Smooth muscle cell (in vitro differentiated cells): ENCODE data around the gene GRK5. TPM values are rescaled to one million over a fixed set of nuclear protein-coding genes. Genes with fewer than 3 reads are reported as not detected.

Experiments
- DNase-seq: peaks from one replicate; lab custom pipeline; 2025; ENCODE audit not compliant: unreplicated experiment; lab: John Stamatoyannopoulos, UW
- H2AFZ ChIP-seq: fragments of 200-600 bp; sonication (generic); 2 replicates; pipeline ENCODE4 v1.6.0; 2016; ENCODE audit warnings: antibody characterized with exemption, low read depth, mild to moderate bottlenecking
- H3F3A ChIP-seq: fragments of 200-600 bp; sonication (generic); 2 replicates; pipeline ENCODE4 v1.6.0; 2017; ENCODE audit warnings: antibody characterized with exemption, low read depth
- H3K27ac ChIP-seq: fragments of 200-600 bp; sonication (generic); 2 replicates; pipeline ENCODE4 v1.5.1; 2016; ENCODE audit warnings: low read depth, mild to moderate bottlenecking
- H3K27me3 ChIP-seq: fragments of 200-600 bp; sonication (generic); 2 replicates; pipeline ENCODE4 v1.6.1; 2016; ENCODE audit warnings: low read depth, mild to moderate bottlenecking
- H3K36me3 ChIP-seq: fragments of 200-600 bp; sonication (generic); 2 replicates; pipeline ENCODE4 v1.5.1; 2016; ENCODE audit warnings: low read depth
- H3K4me1 ChIP-seq: fragments of 200-600 bp; sonication (generic); 2 replicates; pipeline ENCODE4 v1.5.1; 2016; ENCODE audit warnings: low read depth
- H3K4me2 ChIP-seq: fragments of 200-600 bp; sonication (generic); 2 replicates; pipeline ENCODE4 v1.6.0; 2016; ENCODE audit warnings: mild to moderate bottlenecking
- H3K4me3 ChIP-seq: fragments of 200-600 bp; sonication (generic); 2 replicates; pipeline ENCODE4 v1.5.1; 2016; ENCODE audit warnings: mild to moderate bottlenecking
- H3K79me2 ChIP-seq: fragments of 200-600 bp; sonication (generic); 2 replicates; pipeline ENCODE4 v1.6.0; 2016; ENCODE audit warnings: low read depth, mild to moderate bottlenecking
- H3K9ac ChIP-seq: fragments of 200-600 bp; sonication (generic); 2 replicates; pipeline ENCODE4 v1.6.0; 2016; ENCODE audit warnings: low read depth
- H3K9me3 ChIP-seq: fragments of 200-600 bp; sonication (generic); replicated peaks from 2 replicates; pipeline ENCODE4 v1.5.1; 2016; ENCODE audit warnings: low read depth
- H4K20me1 ChIP-seq: fragments of 200-600 bp; sonication (generic); 2 replicates; pipeline ENCODE4 v1.6.0; 2016; ENCODE audit warnings: low read depth
- CTCF ChIP-seq: fragments of 200-600 bp; sonication (generic); IDR thresholded peaks from 2 replicates; pipeline ENCODE4 v1.5.1; 2017; ENCODE audit warnings: borderline replicate concordance, mild to moderate bottlenecking, antibody characterized with exemption; ENCODE audit not compliant: insufficient read depth, poor library complexity, severe bottlenecking
- WGBS: methylation state at CpG from one replicate; pipeline ENCODE4 v1.1.7; 2016; ENCODE audit warnings: low lambda C conversion rate; 5-methylcytosine and 5-hydroxymethylcytosine counted together
- polyA plus RNA-seq: library from polyadenylated mRNA; unstranded; fragments of >200 nt; fragmentation: Nextera tagmentation; extraction: Ambion mirVana; gene quantifications from 2 replicates; pipeline ENCODE4 v1.2.1, GENCODE V29; 2016
- total RNA-seq: library from RNA; depleted of rRNA; stranded (reverse); fragments of >200 nt; gene quantifications from 2 replicates; pipeline ENCODE4 v1.2.3, GENCODE V29; 2014

The GRK5 gene
- total and polyA plus RNA-seq, 2 experiments from 2014 or later, result 4.4 to 5.2 TPM

- H3K27ac ChIP-seq, result no peak overlapping the region
- no peak for DNase-seq
- no peak overlapping the region for H3K4me3 ChIP-seq
Measured at GRCh38 chr10:119348516-119349240, 141.3 kb downstream of the GRK5 start.

DNA sequence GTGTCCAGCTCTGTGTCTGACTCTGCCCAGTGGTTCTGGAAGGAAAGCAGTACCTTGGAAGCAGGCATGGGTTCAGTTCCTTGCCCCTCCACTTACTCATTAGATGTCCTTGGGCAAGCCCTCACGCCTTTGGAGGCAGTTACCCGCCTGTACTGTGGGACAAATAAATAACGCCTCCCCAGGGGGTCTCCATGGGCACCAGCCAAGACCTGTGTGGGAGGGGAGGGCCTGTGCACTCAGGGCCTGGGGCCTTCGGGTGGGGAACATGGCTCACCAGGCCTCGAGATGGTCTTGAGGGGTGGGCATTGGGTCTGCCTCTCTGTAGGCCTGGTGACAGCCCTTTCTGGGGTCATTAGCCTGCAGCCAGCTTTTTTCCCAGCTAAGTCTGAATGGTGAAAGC is 142.0 kb downstream of the GRK5 start:
- Histone ChIP-seq H3K79me2 (no peaks in the 10 kb centered on the region), H3K27ac (no peak overlapping the region), H3F3A (no peaks in the 10 kb centered on the region), H3K27me3 (no peaks in the 10 kb centered on the region), H3K4me1 (no peaks in the 10 kb centered on the region), H3K9ac (no peak overlapping the region), H3K4me2 (no peak overlapping the region), H2AFZ (no peak overlapping the region), H3K9me3 (no peaks in the 10 kb centered on the region), H4K20me1 (no peaks in the 10 kb centered on the region), H3K4me3 (no peak overlapping the region), H3K36me3 (no peaks in the 10 kb centered on the region)
- 94% methylated on average over 5 of the region's 5 CpGs for WGBS
- TF ChIP-seq CTCF, result no peak
- DNase-seq, result no peak

More at GRCh38 chr10:119348516-119349240, 141.3 kb downstream of the GRK5 start:
- Histone ChIP-seq H3F3A (no peaks in the 10 kb centered on the region), H3K27me3 (no peaks in the 10 kb centered on the region), H4K20me1 (no peaks in the 10 kb centered on the region), H3K9me3 (no peaks in the 10 kb centered on the region), H3K4me2 (no peak overlapping the region), H3K79me2 (no peaks in the 10 kb centered on the region), H2AFZ (no peak overlapping the region), H3K9ac (no peak overlapping the region), H3K36me3 (no peaks in the 10 kb centered on the region), H3K4me1 (no peaks in the 10 kb centered on the region)
- TF ChIP-seq CTCF, result no peak
- 83% methylated on average over 15 of the region's 15 CpGs for WGBS

DNA sequence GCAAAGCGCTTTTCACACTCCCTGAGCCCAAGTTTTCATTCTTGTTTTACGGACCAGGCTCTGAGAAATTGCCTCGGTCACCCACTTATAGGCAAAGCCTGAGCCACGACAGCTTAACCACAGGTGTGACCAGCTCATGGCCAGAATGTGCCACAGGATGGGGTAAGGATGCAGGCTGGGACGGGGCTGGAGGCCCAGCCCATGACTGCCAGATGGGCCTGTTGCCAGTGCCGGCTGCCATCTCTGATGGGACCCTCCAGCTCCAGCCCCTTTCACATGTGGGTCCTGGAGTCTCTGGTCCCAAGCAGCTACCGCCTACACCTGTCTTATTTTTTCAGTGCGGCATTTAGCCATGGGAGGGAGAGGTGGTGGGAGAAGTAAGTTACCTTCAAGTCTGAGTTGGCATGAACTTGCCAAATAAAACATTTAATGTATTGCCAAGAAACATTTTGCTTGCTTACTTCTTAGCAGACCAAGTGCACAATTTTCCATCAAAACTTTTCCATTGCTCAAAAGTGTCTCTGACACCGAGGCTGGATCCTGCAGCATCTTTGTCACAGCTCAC is 142.6 kb downstream of the GRK5 start:
- WGBS, result 90% methylated on average over 9 of the region's 9 CpGs
- Histone ChIP-seq H3K4me1 (no peaks in the 10 kb centered on the region), H4K20me1 (no peaks in the 10 kb centered on the region), H3K79me2 (no peaks in the 10 kb centered on the region), H3K4me3 (no peak overlapping the region), H3K27ac (no peak overlapping the region), H3K27me3 (no peaks in the 10 kb centered on the region), H3F3A (no peaks in the 10 kb centered on the region), H3K9me3 (no peaks in the 10 kb centered on the region), H2AFZ (no peak overlapping the region), H3K36me3 (no peaks in the 10 kb centered on the region), H3K4me2 (no peak overlapping the region), H3K9ac (no peak overlapping the region)
- no peak for TF ChIP-seq CTCF
- DNase-seq, result no peak
